ENCODE measurements around the gene CRYZL1.

The CRYZL1 gene

GRCh38 chr21:33650929-33651509, 9.5 kb upstream of the CRYZL1 start:
- no peaks in the 10 kb centered on the region for H3K4me1 ChIP-seq (ENCODE audit: insufficient read depth, low read length)
- no peak overlapping the region for H3K9ac ChIP-seq (ENCODE audit: low read depth, low read length)
- no peak for ATAC-seq (ENCODE audit: insufficient read depth, low read depth)
- H3K9me3 ChIP-seq (ENCODE audit: insufficient read depth, low read length, severe bottlenecking): no peaks in the 10 kb centered on the region
- DNase-seq: no peak
- no peaks in the 10 kb centered on the region for H3K36me3 ChIP-seq (ENCODE audit: insufficient read depth, low read length)
- H3K4me2 ChIP-seq (ENCODE audit: insufficient read depth, low read length): no peak overlapping the region
- no peak overlapping the region for H3K4me3 ChIP-seq (ENCODE audit: low read depth in 1 of 2, low read length in 2 of 2)
- H3K27me3 ChIP-seq (ENCODE audit: insufficient read depth, low read length, poor library complexity): no peaks in the 10 kb centered on the region
- no peak overlapping the region for H3K27ac ChIP-seq (ENCODE audit: low read length)
- H3K79me2 ChIP-seq (ENCODE audit: insufficient read depth, low read length): peaks cover 29% of the 10 kb centered on the region
- H4K20me1 ChIP-seq (ENCODE audit: insufficient read depth, low read length): peaks cover 4% of the 10 kb centered on the region; the same call in 1 of the 2 replicates
- no peak overlapping the region for H2AFZ ChIP-seq (ENCODE audit: low read depth, low read length)
- TF ChIP-seq CTCF (IDR thresholded peaks at IDR 0.05; ENCODE audit: borderline replicate concordance, extremely low read depth, low read length, poor library complexity, severe bottlenecking) (no peak), EZH2 (IDR thresholded peaks at IDR 0.05; ENCODE audit: borderline replicate concordance, low read depth, low read length, severe bottlenecking) (no peak)

- Histone ChIP-seq H3K4me1 (ENCODE audit: insufficient read depth, low read length) (no peaks in the 10 kb centered on the region), H3K4me2 (ENCODE audit: insufficient read depth, low read length) (no peak overlapping the region), H3K27ac (ENCODE audit: low read length) (no peak overlapping the region), H3K36me3 (ENCODE audit: insufficient read depth, low read length) (no peaks in the 10 kb centered on the region), H3K27me3 (ENCODE audit: insufficient read depth, low read length, poor library complexity) (no peaks in the 10 kb centered on the region), H3K4me3 (ENCODE audit: low read depth in 1 of 2, low read length in 2 of 2) (no peak overlapping the region), H4K20me1 (ENCODE audit: insufficient read depth, low read length) (peaks cover 4% of the 10 kb centered on the region; the same call in 1 of the 2 replicates), H2AFZ (ENCODE audit: low read depth, low read length) (no peak overlapping the region), H3K79me2 (ENCODE audit: insufficient read depth, low read length) (peaks cover 28% of the 10 kb centered on the region; the same call in 1 of the 2 replicates), H3K9ac (ENCODE audit: low read depth, low read length) (no peak overlapping the region), H3K9me3 (ENCODE audit: insufficient read depth, low read length, severe bottlenecking) (no peaks in the 10 kb centered on the region)
- ATAC-seq (ENCODE audit: insufficient read depth, low read depth) (no peak), DNase-seq (no peak)
- TF ChIP-seq CTCF (IDR thresholded peaks at IDR 0.05; ENCODE audit: borderline replicate concordance, extremely low read depth, low read length, poor library complexity, severe bottlenecking) (no peak), EZH2 (IDR thresholded peaks at IDR 0.05; ENCODE audit: borderline replicate concordance, low read depth, low read length, severe bottlenecking) (no peak)
Observed at GRCh38 chr21:33650230-33650629, 8.7 kb upstream of the CRYZL1 start.

DNA sequence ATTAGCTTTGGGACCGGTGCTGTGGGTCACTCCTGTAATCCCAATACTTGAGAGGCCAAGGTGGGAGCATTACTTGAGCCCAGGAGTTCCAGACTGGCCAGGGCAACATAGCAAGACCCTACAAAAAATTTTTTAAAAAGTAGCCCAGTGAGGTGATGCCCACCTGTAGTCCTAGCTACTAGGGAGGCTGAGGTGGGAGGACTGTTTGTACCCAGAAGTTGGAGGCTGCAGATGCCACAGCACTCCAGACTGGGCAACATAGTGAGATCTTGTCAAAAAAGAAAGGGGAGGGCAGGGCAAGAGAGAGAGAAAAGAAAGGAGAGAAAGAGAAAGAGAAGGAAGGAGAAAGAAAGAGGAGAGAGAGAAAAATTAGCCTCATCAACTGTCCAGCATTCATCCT, 7.0 kb upstream of the CRYZL1 start:
- Histone ChIP-seq H3K79me2 (ENCODE audit: insufficient read depth, low read length) (peaks cover 40% of the 10 kb centered on the region), H3K4me2 (ENCODE audit: insufficient read depth, low read length) (no peak overlapping the region)

More for the DNA sequence above, 7.0 kb upstream of the CRYZL1 start:
- Histone ChIP-seq H3K27me3 (ENCODE audit: insufficient read depth, low read length, poor library complexity) (peaks cover 5% of the 10 kb centered on the region), H4K20me1 (ENCODE audit: insufficient read depth, low read length) (peaks cover 7% of the 10 kb centered on the region; the same call in 1 of the 2 replicates), H3K4me1 (ENCODE audit: insufficient read depth, low read length) (peaks cover 16% of the 10 kb centered on the region), H3K9me3 (ENCODE audit: insufficient read depth, low read length, severe bottlenecking) (no peaks in the 10 kb centered on the region), H3K4me3 (ENCODE audit: low read depth in 1 of 2, low read length in 2 of 2) (no peak overlapping the region), H3K27ac (ENCODE audit: low read length) (no peak overlapping the region), H3K36me3 (ENCODE audit: insufficient read depth, low read length) (no peaks in the 10 kb centered on the region), H2AFZ (ENCODE audit: low read depth, low read length) (no peak overlapping the region), H3K9ac (ENCODE audit: low read depth, low read length) (no peak overlapping the region)
- no peak for ATAC-seq (ENCODE audit: insufficient read depth, low read depth)
- TF ChIP-seq CTCF (IDR thresholded peaks at IDR 0.05; ENCODE audit: borderline replicate concordance, extremely low read depth, low read length, poor library complexity, severe bottlenecking) (no peak), EZH2 (IDR thresholded peaks at IDR 0.05; ENCODE audit: borderline replicate concordance, low read depth, low read length, severe bottlenecking) (no peak)
- DNase-seq: no peak
